Fibroblast of pulmonary artery (primary cell): ENCODE measurements around the gene GFRA1.

ENCODE experiments used
- DNase-seq: peaks from one replicate; pipeline ENCODE4 v3.0.0-alpha.2; 2010; ENCODE audit warnings: low read depth
- H3K4me3 ChIP-seq: replicated peaks from 2 replicates; pipeline ENCODE4 v1.5.1; 2011; ENCODE audit warnings: low read depth, mild to moderate bottlenecking, control low read depth, low read length, moderate library complexity
- CTCF ChIP-seq: IDR thresholded peaks from 2 replicates; pipeline ENCODE4 v1.5.1; 2011; ENCODE audit warnings: mild to moderate bottlenecking, control low read depth, low read length, inconsistent platforms; ENCODE audit errors: missing control alignments

GFRA1 gene

GRCh38 chr10:116263870-116264655, 8.9 kb downstream of the GFRA1 start:
- no peak for DNase-seq
- no peak overlapping the region for H3K4me3 ChIP-seq
- no peak for TF ChIP-seq CTCF

- no peak overlapping the region for H3K4me3 ChIP-seq
- TF ChIP-seq CTCF = no peak
- DNase-seq = no peak
Measured at GRCh38 chr10:116262678-116263077, 10.3 kb downstream of the GFRA1 start.

GRCh38 chr10:116260599-116260998, 12.4 kb downstream of the GFRA1 start:
- H3K4me3 ChIP-seq = no peak overlapping the region
- DNase-seq = no peak
- TF ChIP-seq CTCF = no peak

GRCh38 chr10:116259638-116260037, 13.4 kb downstream of the GFRA1 start:
- DNase-seq = no peak
- H3K4me3 ChIP-seq = no peak overlapping the region
- no peak for TF ChIP-seq CTCF

- no peak for DNase-seq
- no peak for TF ChIP-seq CTCF
- H3K4me3 ChIP-seq = no peak overlapping the region
Measured at GRCh38 chr10:116257785-116258184, 15.2 kb downstream of the GFRA1 start.

GRCh38 chr10:116256752-116257259, 16.2 kb downstream of the GFRA1 start:
- TF ChIP-seq CTCF = no peak
- no peak overlapping the region for H3K4me3 ChIP-seq
- DNase-seq = no peak
